HG03159 (cell line): ENCODE results near the gene DGKI.

Experiments used
- ATAC-seq: cut with Tn5 transposase; IDR thresholded peaks from one replicate; pipeline ENCODE4 v1.9.1; 2021; ENCODE audit warnings: mild to moderate bottlenecking, moderate library complexity; ENCODE audit not compliant: unreplicated experiment

Gene DGKI

GRCh38 chr7:137791930-137792329 lies 54.8 kb downstream of the DGKI start:
- ATAC-seq, result no peak

DNA sequence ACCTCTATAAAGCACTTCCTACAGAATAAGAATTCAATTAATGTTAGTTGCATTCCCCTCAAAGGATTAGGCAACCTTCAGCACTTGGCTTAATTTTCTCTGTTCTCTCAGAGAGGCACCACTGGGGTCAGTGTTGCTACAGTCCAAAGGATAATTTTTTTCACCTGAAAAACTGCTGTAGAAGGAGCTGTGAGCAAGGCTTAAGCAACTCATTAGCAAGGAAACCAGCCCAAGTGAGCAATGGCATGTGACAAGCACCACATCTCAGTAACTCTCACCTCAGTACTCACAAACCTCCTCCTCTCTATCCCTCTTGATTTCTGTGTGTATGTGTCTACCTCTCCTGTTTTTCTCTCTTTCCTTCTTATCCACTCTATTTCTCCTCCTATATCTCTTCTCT lies 55.9 kb downstream of the DGKI start:
- no peak for ATAC-seq

- ATAC-seq, result no peak
These were observed 57.4 kb downstream of the DGKI start for GRCh38 chr7:137789215-137789882.

GRCh38 chr7:137787301-137787976 lies 59.3 kb downstream of the DGKI start:
- no peak for ATAC-seq

GRCh38 chr7:137778511-137778910 lies 68.3 kb downstream of the DGKI start:
- ATAC-seq, result no peak

- ATAC-seq, result no peak
These were observed 72.0 kb downstream of the DGKI start for GRCh38 chr7:137774793-137775201.

GRCh38 chr7:137772748-137773147 lies 74.0 kb downstream of the DGKI start:
- ATAC-seq, result no peak

DNA sequence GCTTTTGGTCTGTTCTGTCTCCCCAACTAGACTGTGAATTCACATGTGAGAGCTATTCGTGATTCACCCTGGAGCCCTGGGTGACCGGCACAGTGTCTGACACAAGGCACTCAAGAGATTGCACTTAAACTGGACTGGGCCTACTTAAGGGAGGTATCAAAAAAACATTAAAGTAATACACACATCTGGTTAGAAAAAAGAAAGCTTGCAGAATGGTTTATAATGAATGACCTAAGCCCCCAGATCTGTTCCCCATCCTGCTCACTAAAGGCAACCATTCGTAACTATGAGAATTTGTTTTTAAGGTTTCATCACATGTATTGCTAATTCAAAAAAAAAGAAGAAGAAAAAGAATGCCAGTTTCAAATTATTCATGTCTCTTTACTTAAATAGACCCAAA lies 74.5 kb downstream of the DGKI start:
- ATAC-seq, result no peak

GRCh38 chr7:137771679-137772078 lies 75.1 kb downstream of the DGKI start:
- ATAC-seq, result no peak

GRCh38 chr7:137771273-137771672 lies 75.5 kb downstream of the DGKI start:
- ATAC-seq, result no peak

DNA sequence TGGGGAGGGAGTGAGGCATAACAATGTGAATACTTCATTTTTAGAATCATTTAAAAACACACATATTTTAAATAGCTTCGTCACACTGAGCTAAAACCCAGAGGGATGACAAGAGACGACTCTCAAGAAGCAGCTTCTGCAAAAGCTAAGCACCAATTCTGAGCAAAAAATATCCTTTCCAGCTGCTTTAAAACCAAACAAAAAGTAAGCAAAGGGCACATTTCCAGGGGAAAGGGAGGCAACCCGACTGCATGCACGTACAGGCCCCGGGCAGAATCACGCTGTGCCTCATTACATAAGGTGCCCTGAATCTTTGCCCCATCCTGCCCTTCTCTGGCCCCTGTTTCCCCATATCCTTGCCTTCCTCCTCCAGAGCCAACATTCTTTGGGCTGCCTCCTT lies 78.4 kb downstream of the DGKI start:
- no peak for ATAC-seq

GRCh38 chr7:137762334-137762733 lies 84.4 kb downstream of the DGKI start:
- ATAC-seq, result no peak

- ATAC-seq, result no peak
These were observed 86.7 kb downstream of the DGKI start for GRCh38 chr7:137760111-137760510.

DNA sequence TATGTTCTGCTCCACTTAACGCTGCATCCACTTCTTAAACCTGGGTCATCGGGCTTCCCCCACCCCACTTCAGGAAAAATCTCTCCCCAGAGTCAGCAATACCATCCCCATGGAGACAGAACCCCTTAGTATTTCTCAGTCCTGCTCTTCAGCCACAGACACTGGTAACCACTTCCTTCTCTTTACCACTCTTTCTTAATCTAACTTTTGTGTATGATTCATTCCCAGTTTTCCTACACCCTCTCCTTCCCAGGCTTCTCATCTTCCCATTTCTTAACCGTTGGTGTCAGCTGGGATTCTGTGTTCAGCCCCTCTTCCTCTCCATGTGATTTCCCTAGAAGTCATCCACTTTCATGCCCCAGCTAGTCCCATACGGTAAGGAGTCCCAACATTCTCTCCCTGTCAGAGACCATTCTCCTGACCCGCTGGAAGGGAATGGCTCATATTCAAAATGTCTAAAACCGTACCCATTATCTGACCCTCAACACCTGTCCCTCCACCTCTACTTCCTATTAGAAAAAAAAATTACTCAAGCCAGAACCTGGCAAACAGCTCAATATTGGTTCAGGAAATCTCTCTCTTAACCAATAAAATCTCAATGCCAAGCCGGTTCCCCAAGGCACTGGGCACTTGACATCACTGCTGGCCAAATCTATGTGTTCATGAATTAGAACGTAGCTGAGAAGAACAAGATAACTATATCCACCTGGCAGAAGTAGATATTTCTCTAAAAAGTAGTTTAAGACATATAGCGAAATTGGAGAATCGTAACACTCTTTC lies 89.4 kb downstream of the DGKI start:
- ATAC-seq, result no peak

- no peak for ATAC-seq
These were observed 90.7 kb downstream of the DGKI start for GRCh38 chr7:137755846-137756651.

- no peak for ATAC-seq
These were observed 91.3 kb downstream of the DGKI start for GRCh38 chr7:137755427-137755826.

GRCh38 chr7:137753948-137754851 lies 92.6 kb downstream of the DGKI start:
- ATAC-seq, result no peak

DNA sequence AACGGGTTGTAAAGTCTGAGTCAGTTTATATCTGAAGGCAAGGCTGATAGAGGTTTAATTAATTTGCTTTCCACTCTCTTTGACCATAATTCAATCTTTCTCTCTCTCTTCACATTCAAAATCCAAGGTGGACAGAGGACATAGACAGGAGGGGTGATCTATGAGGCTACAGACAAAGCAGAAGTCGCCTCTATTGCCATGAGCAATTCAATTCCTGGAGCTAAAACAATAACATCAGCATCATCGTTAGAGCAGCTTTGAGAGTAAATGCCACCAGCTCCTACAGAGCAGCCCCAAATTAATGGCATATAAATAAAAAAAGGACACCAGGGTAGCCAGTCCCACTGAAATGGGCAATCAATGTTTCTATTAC lies 93.2 kb downstream of the DGKI start:
- ATAC-seq, result no peak

- ATAC-seq, result no peak
These were observed 93.7 kb downstream of the DGKI start for GRCh38 chr7:137753067-137753466.

DNA sequence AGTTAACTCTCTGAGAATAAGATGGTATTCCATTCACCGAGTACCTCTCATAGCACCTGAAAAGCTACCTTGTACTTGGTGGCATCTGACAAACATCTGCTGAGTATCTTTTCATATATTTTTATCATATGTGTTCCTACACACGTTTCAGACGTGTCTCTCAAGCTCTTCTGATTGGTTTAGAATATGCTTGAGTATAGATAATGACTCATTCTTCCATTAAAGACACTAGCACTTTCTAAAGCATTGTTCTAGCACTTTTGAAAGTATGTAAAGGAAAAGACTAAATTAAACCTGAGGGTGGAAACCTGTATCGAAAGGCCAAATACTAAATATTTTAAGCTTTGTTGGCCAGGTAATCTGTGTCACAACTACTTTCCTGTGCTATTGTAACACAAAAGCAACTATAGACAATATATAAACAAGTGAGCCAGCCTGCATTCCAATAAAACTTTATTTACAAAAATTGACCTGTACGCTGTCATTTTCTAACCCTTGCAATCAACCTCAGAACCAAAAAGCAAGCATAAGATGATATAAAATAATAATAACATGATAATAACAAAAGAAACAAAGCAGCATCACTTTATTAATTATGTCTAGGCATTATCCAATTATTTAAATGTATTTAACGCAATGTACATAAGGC lies 95.3 kb downstream of the DGKI start:
- ATAC-seq, result no peak
